ENCODE data around the gene DNHD1. TPM values are rescaled to one million over a fixed set of nuclear protein-coding genes. Genes with fewer than 3 reads are reported as not detected.
A peak's percentile ranks its signal among the peaks of the same experiment; 100 is the strongest.

DNHD1 gene, protein sequence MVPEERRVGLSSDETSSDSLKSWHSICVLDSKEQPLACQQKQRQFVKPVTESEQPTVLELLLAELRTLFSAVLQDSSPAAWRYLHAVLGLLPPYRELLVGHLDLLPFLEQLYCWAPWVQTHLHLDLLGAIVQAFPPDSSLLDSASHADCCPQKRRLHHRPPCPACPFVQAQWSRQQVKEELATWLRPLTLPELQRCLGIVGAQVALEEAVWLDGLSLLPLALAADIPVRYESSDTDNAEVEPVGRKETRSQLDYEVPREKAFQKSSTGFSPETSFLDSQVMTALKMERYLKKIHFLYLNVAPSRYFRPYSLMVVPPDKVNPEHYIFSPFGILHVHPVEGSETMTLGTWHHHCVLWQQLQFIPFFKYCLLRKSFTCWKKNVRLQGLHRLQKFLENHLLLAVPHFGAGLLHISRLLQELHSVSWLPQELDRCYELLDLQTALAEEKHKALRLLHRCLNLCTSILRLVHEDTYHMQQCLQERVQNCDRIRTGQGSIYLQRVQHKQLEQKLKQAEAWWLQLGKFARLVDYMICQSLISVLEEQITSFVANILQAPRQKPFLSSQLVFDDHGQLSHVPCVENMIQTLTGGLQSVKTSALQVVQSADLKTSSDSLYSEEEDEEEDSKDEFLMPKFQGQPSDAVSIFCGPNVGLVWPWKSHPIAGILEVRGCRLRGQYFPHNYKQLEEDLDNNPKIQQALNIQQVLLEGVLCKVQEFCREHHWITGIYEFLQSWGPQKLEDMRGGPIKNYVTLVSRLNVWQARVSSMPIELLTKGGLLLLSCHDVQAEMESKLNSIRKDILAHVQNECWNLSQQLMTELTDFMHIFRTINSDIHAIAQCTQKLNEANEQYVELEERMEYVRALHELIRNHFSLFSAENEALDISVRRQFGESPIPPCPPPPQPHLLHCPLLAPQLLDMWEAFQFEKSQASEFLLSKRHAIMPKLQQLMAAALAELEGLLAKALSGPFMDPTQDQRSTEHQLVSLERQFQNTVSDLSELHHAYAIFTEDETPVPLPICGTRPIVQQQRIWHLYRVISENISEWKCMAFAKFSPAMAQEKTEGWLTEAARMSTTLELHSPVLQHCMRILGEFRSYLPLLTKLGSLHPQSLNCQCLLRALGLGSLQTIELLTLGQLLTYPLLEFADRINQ (N-terminal part only)
- 17.2 TPM for total RNA-seq

DNA sequence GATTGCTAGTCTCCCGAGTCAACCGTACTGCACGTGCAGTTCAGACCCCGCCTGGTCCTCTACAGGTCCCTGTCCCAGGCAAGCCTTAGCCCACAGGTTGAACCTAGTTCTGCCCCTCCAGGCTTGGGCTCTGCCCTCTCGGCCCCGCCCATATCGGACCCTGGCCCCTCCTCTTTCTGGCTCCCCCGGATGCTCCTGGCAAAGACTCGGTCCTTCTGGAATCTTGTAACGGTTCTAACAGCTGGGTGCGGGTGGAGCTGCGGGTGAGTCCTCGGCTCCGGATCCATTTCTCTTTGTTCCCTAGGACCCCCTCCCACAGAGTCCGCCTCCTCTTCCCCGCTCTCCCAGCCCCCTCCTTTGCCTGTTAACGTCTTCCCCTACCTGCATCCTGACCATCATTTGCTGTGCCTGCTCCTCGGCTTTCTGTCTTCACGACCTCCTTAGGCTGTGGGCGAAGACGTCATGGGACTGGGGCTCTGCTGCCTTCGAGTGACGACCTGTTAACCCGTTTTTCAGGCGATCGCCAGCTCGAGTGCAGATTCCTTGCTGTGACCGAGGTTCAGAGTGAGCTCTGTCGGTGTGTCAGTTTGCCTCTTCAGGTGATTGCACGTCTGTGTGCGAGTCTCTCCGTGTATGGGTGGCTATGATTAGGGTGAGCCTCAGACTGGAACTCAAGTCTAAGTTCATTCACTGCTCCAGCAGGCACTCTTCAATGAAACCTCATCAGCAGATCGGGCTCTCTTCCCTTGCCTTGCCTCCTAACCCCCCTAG lies at the start of gene DNHD1:
Gene DNHD1 (plus strand): TSS at position 212 of the 771 bp plus-strand sequence. CDS start 936 bp downstream, outside the sequence.
- Histone ChIP-seq H3K4me3 (peak within 1 kb of the TSS; percentile 13 to 33), H3K27ac (peak within 1 kb of the TSS; percentile 46), H3K27me3 (no peaks in the 10 kb centered on the region), H3K4me1 (peaks cover 9% of the 10 kb centered on the region), H3K9me3 (no peaks in the 10 kb centered on the region), H3K36me3 (peaks cover 0 to 10% of the 10 kb centered on the region in 2 donors)
- DNase-seq (ENCODE audit: extremely low spot score in 2 of 2): no peak
- TF ChIP-seq POLR2AphosphoS5 (IDR thresholded peaks at IDR 0.05; ENCODE audit: insufficient read depth in 1 of 2, low read depth in 1 of 2) (no peak), POLR2A (IDR thresholded peaks at IDR 0.05) (no peak)
- TF ChIP-seq, protein P1, sequence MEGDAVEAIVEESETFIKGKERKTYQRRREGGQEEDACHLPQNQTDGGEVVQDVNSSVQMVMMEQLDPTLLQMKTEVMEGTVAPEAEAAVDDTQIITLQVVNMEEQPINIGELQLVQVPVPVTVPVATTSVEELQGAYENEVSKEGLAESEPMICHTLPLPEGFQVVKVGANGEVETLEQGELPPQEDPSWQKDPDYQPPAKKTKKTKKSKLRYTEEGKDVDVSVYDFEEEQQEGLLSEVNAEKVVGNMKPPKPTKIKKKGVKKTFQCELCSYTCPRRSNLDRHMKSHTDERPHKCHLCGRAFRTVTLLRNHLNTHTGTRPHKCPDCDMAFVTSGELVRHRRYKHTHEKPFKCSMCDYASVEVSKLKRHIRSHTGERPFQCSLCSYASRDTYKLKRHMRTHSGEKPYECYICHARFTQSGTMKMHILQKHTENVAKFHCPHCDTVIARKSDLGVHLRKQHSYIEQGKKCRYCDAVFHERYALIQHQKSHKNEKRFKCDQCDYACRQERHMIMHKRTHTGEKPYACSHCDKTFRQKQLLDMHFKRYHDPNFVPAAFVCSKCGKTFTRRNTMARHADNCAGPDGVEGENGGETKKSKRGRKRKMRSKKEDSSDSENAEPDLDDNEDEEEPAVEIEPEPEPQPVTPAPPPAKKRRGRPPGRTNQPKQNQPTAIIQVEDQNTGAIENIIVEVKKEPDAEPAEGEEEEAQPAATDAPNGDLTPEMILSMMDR (IDR thresholded peaks at IDR 0.05): no peak
- intact Hi-C loops (cut with DNase I): no loop called here

DNA sequence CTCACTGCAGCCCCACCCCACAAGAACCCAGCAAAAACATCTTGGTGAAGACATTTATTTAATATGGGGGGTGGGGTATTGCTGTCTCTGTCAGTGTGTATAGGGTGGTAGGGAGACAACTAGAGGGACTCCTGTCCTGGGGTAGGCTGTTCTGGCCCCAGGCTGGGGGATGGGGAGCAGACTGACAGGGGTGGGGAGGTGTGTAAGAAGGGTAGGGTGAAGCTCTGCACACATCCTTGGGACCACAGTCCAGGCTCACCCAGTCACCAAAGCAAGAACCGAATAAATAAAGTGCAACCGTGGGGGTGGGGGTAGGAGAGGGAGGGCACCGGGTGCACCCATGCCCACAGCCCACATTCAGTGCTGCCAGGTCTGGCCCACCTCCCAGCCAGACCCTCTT lies 48.5 kb upstream of the DNHD1 start:
- Histone ChIP-seq H3K36me3 (peaks cover 2 to 46% of the 10 kb centered on the region in 2 donors), H3K4me3 (no peak overlapping the region), H3K27ac (no peak overlapping the region), H3K27me3 (no peaks in the 10 kb centered on the region), H3K9me3 (no peaks in the 10 kb centered on the region), H3K4me1 (no peaks in the 10 kb centered on the region)
- TF ChIP-seq, protein P1 (IDR thresholded peaks at IDR 0.05): no peak
- TF ChIP-seq POLR2AphosphoS5 (IDR thresholded peaks at IDR 0.05; ENCODE audit: insufficient read depth in 1 of 2, low read depth in 1 of 2): no peak
- no peak for TF ChIP-seq POLR2A (IDR thresholded peaks at IDR 0.05)
- no peak for DNase-seq (ENCODE audit: extremely low spot score in 2 of 2)
- intact Hi-C loops (cut with DNase I): loop anchor here (10.0 kb wide), 1 partner anchor 64 kb away; no protein-coding TSS in a partner anchor

DNA sequence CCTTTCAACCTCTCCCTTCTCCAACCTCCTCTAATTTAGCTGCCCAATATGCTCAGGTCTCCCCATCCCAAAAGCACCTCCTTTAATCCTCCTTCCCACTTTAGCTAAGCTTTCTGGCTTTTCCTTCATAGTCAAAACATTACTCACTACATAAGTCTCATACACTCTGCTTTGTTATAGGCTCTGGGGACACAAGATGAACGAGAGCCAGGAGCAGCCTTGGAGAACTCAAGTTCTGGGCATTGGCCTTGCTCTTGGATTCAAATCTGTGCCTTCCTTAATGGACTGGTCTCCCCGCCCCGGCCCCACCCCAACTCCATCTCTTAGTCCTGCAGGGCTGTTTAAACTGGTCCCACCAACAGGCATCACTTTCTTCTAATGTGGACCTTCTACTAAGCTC lies 44.9 kb upstream of the DNHD1 start:
- Histone ChIP-seq H3K9me3 (no peaks in the 10 kb centered on the region), H3K4me1 (no peaks in the 10 kb centered on the region), H3K27ac (no peak overlapping the region), H3K27me3 (no peaks in the 10 kb centered on the region), H3K4me3 (no peak overlapping the region), H3K36me3 (peaks cover 8 to 81% of the 10 kb centered on the region in 2 donors)
- DNase-seq (ENCODE audit: extremely low spot score in 2 of 2): no peak
- intact Hi-C loops (cut with DNase I): no loop called here
- no peak for TF ChIP-seq POLR2AphosphoS5 (IDR thresholded peaks at IDR 0.05; ENCODE audit: insufficient read depth in 1 of 2, low read depth in 1 of 2)

DNA sequence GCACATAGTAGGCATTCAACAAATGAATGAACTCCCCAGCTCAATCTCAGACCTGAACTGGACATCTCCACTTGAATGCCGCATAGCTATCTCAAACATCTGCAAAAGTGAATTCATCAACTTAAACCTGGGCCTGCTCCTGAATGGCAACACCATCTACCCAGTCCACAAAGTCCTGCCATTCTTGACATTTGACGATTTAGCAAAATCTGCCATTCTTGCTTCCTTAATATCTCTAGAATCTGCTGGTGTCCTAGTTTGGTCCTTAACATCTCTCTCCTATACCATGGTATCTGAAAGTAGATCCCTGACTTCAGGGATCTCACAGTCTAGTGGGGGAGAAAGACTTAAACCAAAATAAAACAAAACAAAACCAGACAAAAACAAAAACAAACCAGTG lies 43.9 kb upstream of the DNHD1 start:
- no peaks in the 10 kb centered on the region for H3K4me1 ChIP-seq
- H3K27me3 ChIP-seq: no peaks in the 10 kb centered on the region
- no peak for TF ChIP-seq POLR2AphosphoS5 (IDR thresholded peaks at IDR 0.05; ENCODE audit: insufficient read depth in 1 of 2, low read depth in 1 of 2)
- TF ChIP-seq, protein P1 (IDR thresholded peaks at IDR 0.05): no peak
- TF ChIP-seq POLR2A (IDR thresholded peaks at IDR 0.05): no peak
- H3K9me3 ChIP-seq: no peaks in the 10 kb centered on the region
- no peak for DNase-seq (ENCODE audit: extremely low spot score in 2 of 2)
- H3K27ac ChIP-seq: no peak overlapping the region
- H3K4me3 ChIP-seq: no peak overlapping the region
- H3K36me3 ChIP-seq: peaks cover 8 to 90% of the 10 kb centered on the region in 2 donors
- intact Hi-C loops (cut with DNase I): no loop called here

All from vagina (tissue), 2 donors.